Measurements from ENCODE around the gene NKD1.

GRCh38 chr16:50603206-50604064, 55.2 kb downstream of the NKD1 start:
- TF ChIP-seq CTCF (conservative IDR thresholded peaks at IDR 0.05; ENCODE audit: low read length) = no peak
- no peak for TF ChIP-seq EZH2phosphoT487 (IDR thresholded peaks at IDR 0.05; ENCODE audit: borderline replicate concordance)

Measured in Loucy (cell line).